GM12892 (cell line): ENCODE results near the gene LRRC25.

Experiments
- DNase-seq: peaks from one replicate; pipeline ENCODE4 v3.0.0; 2011; ENCODE audit not compliant: insufficient read length
- FAIRE-seq: peaks from 2 replicates; lab custom pipeline; 2011; peaks lifted over from hg19 to GRCh38; lab: Jason Lieb, UNC
- POLR2A ChIP-seq: IDR thresholded peaks from 2 replicates; pipeline ENCODE4 v1.6.1; 2011; ENCODE audit warnings: low read depth, low read length, control low read depth
- POLR2AphosphoS5 ChIP-seq: IDR thresholded peaks from 2 replicates; pipeline ENCODE4 v1.6.1; 2011; ENCODE audit warnings: low read depth, low read length, control low read depth
- TAF1 ChIP-seq: IDR thresholded peaks from 2 replicates; pipeline ENCODE4 v1.6.1; 2011; ENCODE audit warnings: low read depth, mild to moderate bottlenecking, control low read depth, low read length, borderline replicate concordance

The LRRC25 gene

GRCh38 chr19:18427743-18428113, 30.3 kb upstream of the LRRC25 start:
- DNase-seq (no peak), FAIRE-seq (no peak)
- no peak for TF ChIP-seq TAF1
- no peak for TF ChIP-seq POLR2AphosphoS5
- no peak for TF ChIP-seq POLR2A

GRCh38 chr19:18427080-18427742, 29.8 kb upstream of the LRRC25 start:
- FAIRE-seq: no peak
- TF ChIP-seq POLR2AphosphoS5: no peak; the same call in 1 of the 2 replicates

GRCh38 chr19:18426416-18426767, 29.0 kb upstream of the LRRC25 start:
- DNase-seq (no peak), FAIRE-seq (no peak)
- TF ChIP-seq POLR2A: no peak

More at GRCh38 chr19:18427080-18427742, 29.8 kb upstream of the LRRC25 start:
- DNase-seq: no peak

DNA sequence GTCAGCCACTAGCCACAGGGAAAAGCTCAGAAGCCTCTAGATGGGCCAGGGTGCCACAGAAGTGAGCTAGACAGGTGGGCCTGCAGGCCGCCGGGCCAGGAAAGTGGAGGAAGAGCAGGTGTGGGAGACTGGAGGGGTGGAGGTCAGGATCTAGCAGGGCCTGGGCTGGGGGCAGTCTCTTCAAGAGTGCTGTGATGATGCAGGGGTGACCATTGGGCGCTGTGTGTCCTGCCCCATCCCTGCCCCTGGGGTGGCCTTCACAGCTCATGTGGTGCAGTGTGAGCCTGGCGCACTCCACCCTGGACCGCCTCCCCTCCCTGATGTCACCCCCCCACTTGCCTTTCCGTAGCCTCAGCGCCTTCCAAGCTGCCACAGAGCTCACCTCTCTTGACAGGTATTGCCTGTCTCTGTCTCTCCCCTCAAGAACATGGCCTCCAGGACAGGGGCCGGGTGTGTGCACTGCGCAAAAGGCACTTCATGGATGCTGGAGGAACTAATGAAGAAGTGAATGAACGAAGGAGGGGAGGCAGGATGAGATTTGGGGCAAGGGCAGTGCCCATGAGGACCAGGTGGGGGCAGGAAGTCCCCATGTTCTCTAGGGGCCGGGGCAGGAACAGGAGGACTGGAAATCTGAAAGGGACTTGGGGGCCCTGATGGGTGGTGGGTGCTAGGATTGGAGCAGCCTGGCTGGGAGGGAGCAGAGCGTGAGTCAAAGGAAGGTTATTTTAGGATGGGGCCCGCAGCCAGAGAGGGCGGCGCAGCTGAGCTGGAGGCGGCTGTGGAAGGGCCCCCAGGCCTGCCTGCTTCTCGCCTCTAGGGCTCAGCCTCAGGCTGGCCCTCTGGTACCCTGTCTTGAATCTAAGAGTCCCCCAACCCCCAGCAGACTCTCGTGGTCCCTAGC, 28.3 kb upstream of the LRRC25 start:
- DNase-seq (no peak), FAIRE-seq (no peak)
- TF ChIP-seq TAF1 (no peak), POLR2AphosphoS5 (no peak), POLR2A (no peak)

GRCh38 chr19:18424890-18425514, 27.6 kb upstream of the LRRC25 start:
- DNase-seq (no peak), FAIRE-seq (no peak)
- TF ChIP-seq POLR2AphosphoS5: no peak
- TF ChIP-seq TAF1: no peak
- no peak for TF ChIP-seq POLR2A

GRCh38 chr19:18424122-18424889, 26.9 kb upstream of the LRRC25 start:
- no peak for FAIRE-seq
- TF ChIP-seq POLR2A (no peak), TAF1 (no peak), POLR2AphosphoS5 (no peak)
- DNase-seq: no peak

DNA sequence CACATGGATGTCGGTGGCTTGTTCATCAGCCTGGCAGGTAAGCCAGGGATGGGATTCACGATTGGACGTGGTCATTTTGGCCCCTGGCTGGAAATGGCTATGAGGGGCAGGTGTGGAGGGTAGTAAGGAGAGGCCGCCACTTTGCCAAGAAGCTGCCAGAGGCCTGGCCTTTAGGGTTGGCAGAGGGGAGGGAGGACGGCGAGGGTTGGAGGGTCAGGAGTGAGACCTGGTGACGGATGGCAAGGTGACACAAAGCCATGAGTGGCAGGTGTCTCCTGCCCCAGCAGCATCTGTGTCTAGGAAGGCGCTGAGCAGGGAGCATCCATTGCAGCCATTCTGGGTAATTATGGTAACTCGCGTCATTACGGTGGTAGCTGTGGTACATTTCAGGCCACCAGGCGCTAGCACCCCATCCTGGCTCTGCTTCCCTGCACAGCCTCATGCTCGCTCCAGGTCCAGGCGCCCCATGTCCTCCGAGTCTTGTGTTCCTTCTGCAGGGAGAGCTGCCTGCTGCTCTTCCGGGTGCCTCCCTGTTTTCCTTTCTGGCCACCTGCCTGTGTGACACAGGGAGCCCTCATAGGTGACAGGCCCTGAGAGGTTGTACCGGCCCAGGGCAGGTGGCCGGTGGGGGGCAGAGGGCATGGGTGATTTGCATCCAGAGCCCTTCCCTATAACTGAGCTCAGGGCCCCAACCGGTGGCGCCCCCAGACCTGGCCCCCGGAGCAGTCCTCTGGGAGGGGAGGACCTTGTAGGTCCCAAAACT, 26.0 kb upstream of the LRRC25 start:
- DNase-seq (no peak), FAIRE-seq (no peak)
- TF ChIP-seq POLR2AphosphoS5: no peak
- TF ChIP-seq TAF1: no peak
- no peak for TF ChIP-seq POLR2A

DNA sequence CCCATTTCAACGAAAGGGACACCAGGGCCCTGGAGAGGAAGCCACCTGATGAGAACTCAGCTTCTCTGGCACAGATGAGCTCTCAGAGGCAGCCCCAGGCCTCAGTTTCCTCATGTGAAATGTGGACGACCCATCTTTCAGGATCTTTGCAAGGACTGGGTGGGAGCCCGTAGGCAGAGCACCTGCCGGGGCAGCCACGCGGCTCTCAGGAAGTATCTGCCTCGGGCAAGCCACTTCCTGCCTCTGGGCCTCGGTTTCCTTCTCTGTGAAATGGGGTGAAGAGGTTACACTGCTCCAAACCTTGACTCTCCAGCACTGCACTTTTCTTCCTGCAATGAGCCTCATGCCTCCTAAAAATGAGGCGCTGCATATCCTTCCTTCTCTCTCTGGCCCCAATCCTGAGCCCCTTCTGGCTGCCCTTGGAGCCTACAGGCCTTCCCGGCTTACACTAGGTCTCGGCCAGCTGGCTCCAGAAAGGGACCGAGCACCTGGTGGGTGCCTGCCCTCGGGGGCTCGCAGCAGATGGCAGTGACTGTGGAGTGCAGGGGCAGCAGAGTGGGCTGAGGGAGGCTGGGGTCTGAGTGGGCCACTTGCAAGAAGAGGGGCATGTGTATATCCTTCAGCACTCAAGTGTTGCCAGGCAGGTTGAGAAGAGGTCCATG, 25.2 kb upstream of the LRRC25 start:
- FAIRE-seq (no peak), DNase-seq (no peak)
- TF ChIP-seq TAF1: no peak
- no peak for TF ChIP-seq POLR2AphosphoS5
- no peak; the same call in 1 of the 2 replicates for TF ChIP-seq POLR2A

DNA sequence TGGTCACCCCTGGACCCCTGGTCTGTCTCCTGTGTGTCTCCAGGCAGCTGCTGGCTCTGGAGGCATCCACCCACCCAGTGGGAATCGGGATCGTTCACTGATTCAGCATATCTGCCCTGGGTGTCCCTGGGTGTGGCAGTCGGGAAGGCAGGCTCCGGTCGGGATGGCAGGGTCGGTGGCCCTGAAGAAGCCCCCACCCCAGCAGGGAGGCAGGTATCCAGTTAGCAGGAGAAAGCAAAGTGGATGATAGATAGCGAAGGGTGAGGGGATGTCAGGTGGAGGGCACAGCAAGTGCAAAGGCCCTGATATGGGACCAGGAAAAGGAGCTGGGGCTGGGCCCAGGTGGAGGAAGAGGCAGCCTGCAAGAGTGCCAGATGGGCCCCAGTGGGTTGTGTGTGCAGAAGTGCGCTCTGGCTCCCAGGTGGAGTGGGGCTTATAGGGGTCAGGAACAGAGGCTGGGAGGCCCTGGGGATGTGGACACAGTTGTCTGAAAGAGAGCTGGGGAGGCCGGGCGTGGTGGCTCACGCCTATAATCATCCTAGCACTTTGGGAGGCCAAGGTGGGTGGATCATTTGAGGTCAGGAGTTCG, 24.0 kb upstream of the LRRC25 start:
- FAIRE-seq (no peak), DNase-seq (no peak)
- TF ChIP-seq TAF1: no peak
- TF ChIP-seq POLR2AphosphoS5: no peak
- TF ChIP-seq POLR2A: no peak

DNA sequence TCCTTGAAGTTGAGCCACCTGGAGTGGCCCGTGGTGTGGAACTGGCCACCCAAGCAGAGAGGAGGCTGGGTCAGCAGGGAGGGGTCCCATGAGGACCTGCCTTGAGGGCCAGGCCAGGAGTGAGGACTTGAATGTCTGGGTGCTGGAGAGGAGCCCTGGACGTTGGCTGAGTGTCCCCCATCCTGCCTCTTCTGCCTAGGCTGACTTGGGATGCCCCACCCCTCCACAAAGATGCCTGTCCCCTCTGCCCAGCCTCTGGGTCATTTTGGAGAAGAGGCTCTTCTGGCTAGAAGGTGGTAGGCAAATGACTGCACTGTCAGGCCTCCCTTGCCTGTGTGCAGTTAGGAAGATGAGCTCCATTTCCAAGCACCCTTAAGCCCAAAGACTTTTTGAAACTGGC, 23.5 kb upstream of the LRRC25 start:
- FAIRE-seq: no peak
- no peak for TF ChIP-seq POLR2AphosphoS5
- TF ChIP-seq TAF1: no peak
- TF ChIP-seq POLR2A: no peak
- no peak for DNase-seq

- DNase-seq (no peak), FAIRE-seq (peak; percentile 36)
- TF ChIP-seq POLR2A: peak; percentile 35; the same call in 1 of the 2 replicates
- TF ChIP-seq TAF1: no peak
Observed at GRCh38 chr19:18419699-18420460, 22.5 kb upstream of the LRRC25 start.
